Measurements from ENCODE around the gene CFAP161. TPM values are rescaled to one million over a fixed set of nuclear protein-coding genes. Genes with fewer than 3 reads are reported as not detected.

Gene CFAP161
- total and polyA plus RNA-seq, 9 of the 15 experiments (the other 6 are each of a cell fraction or from before 2014, with no cell fraction given): 25.8 to 83.3 (median 75.6) TPM

DNA sequence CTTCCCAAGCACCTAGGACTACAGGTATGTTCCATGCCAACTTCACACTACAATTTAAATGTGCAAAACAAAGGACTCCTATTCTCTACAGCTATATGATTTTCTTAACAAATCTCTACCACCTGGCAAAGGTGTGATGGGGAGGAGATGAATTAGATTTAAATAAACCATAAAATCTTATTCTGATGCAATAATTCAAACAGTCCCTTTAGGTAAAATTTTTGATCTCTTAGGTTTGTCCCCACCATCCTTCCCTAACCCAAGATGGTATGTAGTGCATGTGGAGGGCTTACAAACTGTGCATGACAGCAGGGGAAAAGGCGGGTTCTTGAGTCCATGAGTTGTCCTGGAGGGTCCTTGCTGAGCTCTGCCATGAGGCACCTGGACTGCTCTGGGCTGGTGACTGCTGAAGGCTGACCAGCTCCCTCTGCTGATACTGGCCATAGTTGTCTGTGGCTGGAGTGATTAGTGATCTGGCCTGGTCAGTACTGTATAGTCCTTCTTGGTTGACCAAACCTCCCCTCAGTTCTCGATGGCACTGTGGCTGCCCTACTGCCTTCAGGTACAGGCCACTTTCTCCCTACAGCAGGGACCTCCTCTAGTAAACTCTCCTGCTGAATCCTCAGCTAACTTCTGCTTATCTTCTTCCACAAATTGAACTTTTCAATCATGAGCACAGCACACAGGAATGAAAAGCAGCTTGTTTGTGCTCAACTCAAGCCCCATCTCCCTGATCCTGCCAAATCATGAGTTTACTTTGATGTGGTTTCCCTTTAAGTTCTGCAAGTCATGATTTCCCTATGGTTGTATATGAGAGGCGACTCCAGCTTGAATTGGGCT lies 30.1 kb downstream of the CFAP161 start (continued):
- TF ChIP-seq, protein P1, sequence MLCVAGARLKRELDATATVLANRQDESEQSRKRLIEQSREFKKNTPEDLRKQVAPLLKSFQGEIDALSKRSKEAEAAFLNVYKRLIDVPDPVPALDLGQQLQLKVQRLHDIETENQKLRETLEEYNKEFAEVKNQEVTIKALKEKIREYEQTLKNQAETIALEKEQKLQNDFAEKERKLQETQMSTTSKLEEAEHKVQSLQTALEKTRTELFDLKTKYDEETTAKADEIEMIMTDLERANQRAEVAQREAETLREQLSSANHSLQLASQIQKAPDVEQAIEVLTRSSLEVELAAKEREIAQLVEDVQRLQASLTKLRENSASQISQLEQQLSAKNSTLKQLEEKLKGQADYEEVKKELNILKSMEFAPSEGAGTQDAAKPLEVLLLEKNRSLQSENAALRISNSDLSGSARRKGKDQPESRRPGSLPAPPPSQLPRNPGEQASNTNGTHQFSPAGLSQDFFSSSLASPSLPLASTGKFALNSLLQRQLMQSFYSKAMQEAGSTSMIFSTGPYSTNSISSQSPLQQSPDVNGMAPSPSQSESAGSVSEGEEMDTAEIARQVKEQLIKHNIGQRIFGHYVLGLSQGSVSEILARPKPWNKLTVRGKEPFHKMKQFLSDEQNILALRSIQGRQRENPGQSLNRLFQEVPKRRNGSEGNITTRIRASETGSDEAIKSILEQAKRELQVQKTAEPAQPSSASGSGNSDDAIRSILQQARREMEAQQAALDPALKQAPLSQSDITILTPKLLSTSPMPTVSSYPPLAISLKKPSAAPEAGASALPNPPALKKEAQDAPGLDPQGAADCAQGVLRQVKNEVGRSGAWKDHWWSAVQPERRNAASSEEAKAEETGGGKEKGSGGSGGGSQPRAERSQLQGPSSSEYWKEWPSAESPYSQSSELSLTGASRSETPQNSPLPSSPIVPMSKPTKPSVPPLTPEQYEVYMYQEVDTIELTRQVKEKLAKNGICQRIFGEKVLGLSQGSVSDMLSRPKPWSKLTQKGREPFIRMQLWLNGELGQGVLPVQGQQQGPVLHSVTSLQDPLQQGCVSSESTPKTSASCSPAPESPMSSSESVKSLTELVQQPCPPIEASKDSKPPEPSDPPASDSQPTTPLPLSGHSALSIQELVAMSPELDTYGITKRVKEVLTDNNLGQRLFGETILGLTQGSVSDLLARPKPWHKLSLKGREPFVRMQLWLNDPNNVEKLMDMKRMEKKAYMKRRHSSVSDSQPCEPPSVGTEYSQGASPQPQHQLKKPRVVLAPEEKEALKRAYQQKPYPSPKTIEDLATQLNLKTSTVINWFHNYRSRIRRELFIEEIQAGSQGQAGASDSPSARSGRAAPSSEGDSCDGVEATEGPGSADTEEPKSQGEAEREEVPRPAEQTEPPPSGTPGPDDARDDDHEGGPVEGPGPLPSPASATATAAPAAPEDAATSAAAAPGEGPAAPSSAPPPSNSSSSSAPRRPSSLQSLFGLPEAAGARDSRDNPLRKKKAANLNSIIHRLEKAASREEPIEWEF (CRISPR knock-in tag; IDR thresholded peaks at IDR 0.05): no peak
- TF ChIP-seq, protein P2, sequence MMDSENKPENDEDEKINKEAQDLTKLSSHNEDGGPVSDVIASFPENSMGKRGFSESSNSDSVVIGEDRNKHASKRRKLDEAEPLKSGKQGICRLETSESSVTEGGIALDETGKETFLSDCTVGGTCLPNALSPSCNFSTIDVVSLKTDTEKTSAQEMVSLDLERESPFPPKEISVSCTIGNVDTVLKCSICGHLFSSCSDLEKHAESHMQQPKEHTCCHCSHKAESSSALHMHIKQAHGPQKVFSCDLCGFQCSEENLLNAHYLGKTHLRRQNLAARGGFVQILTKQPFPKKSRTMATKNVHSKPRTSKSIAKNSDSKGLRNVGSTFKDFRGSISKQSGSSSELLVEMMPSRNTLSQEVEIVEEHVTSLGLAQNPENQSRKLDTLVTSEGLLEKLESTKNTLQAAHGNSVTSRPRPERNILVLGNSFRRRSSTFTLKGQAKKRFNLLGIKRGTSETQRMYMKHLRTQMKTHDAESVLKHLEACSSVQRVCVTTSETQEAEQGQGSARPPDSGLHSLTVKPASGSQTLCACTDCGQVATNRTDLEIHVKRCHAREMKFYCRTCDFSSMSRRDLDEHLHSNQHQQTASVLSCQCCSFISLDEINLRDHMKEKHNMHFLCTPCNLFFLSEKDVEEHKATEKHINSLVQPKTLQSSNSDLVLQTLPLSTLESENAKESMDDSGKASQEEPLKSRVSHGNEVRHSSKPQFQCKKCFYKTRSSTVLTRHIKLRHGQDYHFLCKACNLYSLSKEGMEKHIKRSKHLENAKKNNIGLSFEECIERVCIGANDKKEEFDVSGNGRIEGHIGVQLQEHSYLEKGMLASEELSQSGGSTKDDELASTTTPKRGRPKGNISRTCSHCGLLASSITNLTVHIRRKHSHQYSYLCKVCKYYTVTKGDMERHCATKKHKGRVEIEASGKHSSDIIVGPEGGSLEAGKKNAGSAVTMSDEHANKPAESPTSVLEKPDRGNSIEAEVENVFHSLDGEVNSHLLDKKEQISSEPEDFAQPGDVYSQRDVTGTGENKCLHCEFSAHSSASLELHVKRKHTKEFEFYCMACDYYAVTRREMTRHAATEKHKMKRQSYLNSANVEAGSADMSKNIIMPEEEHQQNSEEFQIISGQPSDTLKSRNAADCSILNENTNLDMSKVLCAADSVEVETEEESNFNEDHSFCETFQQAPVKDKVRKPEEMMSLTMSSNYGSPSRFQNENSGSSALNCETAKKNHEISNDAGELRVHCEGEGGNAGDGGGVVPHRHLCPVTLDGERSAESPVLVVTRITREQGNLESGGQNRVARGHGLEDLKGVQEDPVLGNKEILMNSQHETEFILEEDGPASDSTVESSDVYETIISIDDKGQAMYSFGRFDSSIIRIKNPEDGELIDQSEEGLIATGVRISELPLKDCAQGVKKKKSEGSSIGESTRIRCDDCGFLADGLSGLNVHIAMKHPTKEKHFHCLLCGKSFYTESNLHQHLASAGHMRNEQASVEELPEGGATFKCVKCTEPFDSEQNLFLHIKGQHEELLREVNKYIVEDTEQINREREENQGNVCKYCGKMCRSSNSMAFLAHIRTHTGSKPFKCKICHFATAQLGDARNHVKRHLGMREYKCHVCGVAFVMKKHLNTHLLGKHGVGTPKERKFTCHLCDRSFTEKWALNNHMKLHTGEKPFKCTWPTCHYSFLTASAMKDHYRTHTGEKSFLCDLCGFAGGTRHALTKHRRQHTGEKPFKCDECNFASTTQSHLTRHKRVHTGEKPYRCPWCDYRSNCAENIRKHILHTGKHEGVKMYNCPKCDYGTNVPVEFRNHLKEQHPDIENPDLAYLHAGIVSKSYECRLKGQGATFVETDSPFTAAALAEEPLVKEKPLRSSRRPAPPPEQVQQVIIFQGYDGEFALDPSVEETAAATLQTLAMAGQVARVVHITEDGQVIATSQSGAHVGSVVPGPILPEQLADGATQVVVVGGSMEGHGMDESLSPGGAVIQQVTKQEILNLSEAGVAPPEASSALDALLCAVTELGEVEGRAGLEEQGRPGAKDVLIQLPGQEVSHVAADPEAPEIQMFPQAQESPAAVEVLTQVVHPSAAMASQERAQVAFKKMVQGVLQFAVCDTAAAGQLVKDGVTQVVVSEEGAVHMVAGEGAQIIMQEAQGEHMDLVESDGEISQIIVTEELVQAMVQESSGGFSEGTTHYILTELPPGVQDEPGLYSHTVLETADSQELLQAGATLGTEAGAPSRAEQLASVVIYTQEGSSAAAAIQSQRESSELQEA (IDR thresholded peaks at IDR 0.05; ENCODE audit: low read depth): no peak
- TF ChIP-seq IFI16 (CRISPR knock-in tag; IDR thresholded peaks at IDR 0.05): no peak
- TF ChIP-seq POLR2H (tag; IDR thresholded peaks at IDR 0.05; ENCODE audit: low read depth): no peak
- no peak for TF ChIP-seq SAFB2 (IDR thresholded peaks at IDR 0.05; ENCODE audit: borderline replicate concordance, low read depth, low read length, severe bottlenecking)
- TF ChIP-seq, protein P3, sequence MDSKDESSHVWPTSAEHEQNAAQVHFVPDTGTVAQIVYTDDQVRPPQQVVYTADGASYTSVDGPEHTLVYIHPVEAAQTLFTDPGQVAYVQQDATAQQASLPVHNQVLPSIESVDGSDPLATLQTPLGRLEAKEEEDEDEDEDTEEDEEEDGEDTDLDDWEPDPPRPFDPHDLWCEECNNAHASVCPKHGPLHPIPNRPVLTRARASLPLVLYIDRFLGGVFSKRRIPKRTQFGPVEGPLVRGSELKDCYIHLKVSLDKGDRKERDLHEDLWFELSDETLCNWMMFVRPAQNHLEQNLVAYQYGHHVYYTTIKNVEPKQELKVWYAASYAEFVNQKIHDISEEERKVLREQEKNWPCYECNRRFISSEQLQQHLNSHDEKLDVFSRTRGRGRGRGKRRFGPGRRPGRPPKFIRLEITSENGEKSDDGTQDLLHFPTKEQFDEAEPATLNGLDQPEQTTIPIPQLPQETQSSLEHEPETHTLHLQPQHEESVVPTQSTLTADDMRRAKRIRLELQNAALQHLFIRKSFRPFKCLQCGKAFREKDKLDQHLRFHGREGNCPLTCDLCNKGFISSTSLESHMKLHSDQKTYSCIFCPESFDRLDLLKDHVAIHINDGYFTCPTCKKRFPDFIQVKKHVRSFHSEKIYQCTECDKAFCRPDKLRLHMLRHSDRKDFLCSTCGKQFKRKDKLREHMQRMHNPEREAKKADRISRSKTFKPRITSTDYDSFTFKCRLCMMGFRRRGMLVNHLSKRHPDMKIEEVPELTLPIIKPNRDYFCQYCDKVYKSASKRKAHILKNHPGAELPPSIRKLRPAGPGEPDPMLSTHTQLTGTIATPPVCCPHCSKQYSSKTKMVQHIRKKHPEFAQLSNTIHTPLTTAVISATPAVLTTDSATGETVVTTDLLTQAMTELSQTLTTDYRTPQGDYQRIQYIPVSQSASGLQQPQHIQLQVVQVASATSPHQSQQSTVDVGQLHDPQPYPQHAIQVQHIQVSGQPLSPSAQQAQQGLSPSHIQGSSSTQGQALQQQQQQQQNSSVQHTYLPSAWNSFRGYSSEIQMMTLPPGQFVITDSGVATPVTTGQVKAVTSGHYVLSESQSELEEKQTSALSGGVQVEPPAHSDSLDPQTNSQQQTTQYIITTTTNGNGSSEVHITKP (IDR thresholded peaks at IDR 0.05; ENCODE audit: partially characterized antibody): peak; percentile 22
- TF ChIP-seq ZNF274 (IDR thresholded peaks at IDR 0.05; ENCODE audit: borderline replicate concordance, low read depth, low read length): no peak
- no peak for TF ChIP-seq RBM14 (IDR thresholded peaks at IDR 0.05; ENCODE audit: borderline replicate concordance, insufficient read depth, low read depth, low read length)
